Measurements from ENCODE around the gene GRIA1. TPM values are rescaled to one million over a fixed set of nuclear protein-coding genes. Genes with fewer than 3 reads are reported as not detected.

The GRIA1 gene
- total RNA-seq, 4 donors from 2014 or later: 0.27 to 1.9 (median 0.99) TPM

DNA sequence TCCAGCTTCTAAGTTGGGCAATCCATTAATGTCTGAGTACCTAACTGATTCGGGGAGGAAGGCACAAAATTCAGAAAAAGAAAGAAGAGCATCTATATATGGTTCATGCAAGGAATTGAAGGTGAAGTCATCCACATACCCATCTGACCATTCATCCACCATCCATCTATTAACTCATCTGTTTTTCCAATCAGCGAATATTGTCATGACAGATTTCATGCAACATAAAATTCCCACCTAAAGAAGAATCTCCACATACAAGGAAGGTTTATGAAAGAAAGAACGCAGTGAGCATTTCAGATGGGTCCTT is 164.7 kb downstream of the GRIA1 start:
- no peaks in the 10 kb centered on the region for H3K36me3 ChIP-seq
- H3K27ac ChIP-seq: no peak overlapping the region
- no peaks in the 10 kb centered on the region for H3K4me1 ChIP-seq
- no peak overlapping the region for H3K4me3 ChIP-seq
- 73 to 92% methylated on average over 3 of the region's 3 CpGs for WGBS, 2 donors (ENCODE audit: low coverage in 1 of 2)
- TF ChIP-seq POLR2AphosphoS5 (IDR thresholded peaks at IDR 0.05): no peak
- TF ChIP-seq POLR2A (IDR thresholded peaks at IDR 0.05): no peak
- TF ChIP-seq EP300 (IDR thresholded peaks at IDR 0.05): no peak
- TF ChIP-seq, protein P1, sequence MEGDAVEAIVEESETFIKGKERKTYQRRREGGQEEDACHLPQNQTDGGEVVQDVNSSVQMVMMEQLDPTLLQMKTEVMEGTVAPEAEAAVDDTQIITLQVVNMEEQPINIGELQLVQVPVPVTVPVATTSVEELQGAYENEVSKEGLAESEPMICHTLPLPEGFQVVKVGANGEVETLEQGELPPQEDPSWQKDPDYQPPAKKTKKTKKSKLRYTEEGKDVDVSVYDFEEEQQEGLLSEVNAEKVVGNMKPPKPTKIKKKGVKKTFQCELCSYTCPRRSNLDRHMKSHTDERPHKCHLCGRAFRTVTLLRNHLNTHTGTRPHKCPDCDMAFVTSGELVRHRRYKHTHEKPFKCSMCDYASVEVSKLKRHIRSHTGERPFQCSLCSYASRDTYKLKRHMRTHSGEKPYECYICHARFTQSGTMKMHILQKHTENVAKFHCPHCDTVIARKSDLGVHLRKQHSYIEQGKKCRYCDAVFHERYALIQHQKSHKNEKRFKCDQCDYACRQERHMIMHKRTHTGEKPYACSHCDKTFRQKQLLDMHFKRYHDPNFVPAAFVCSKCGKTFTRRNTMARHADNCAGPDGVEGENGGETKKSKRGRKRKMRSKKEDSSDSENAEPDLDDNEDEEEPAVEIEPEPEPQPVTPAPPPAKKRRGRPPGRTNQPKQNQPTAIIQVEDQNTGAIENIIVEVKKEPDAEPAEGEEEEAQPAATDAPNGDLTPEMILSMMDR (IDR thresholded peaks at IDR 0.05): no peak
- no peaks in the 10 kb centered on the region for H3K9me3 ChIP-seq
- H3K27me3 ChIP-seq: no peaks in the 10 kb centered on the region
- no peak for ATAC-seq

DNA sequence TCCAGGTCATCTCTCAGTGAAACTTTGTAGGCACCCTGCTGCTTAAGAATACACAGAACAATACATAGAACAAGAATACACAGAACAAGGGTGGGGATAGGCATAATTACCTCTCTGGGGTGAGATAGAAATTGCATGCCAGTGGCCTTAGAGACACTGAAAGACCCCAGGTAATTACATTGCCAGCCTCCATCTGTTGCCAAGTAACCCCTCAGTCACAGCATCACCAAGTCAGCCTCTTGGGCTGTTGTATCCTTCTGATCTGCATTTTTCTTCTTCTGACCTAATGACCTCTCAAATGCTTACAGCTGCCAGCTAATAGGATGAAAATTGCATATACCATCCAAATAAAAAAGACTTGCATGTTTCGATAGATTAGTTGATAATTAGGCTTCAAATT is 167.7 kb downstream of the GRIA1 start:
- H3K27ac ChIP-seq: no peak overlapping the region
- ATAC-seq: no peak
- TF ChIP-seq POLR2AphosphoS5 (IDR thresholded peaks at IDR 0.05) (no peak), POLR2A (IDR thresholded peaks at IDR 0.05) (no peak), EP300 (IDR thresholded peaks at IDR 0.05) (no peak)
- TF ChIP-seq, protein P1 (IDR thresholded peaks at IDR 0.05): no peak
- H3K4me3 ChIP-seq: no peak overlapping the region
- H3K36me3 ChIP-seq: no peaks in the 10 kb centered on the region
- no peaks in the 10 kb centered on the region for H3K4me1 ChIP-seq
- 71 to 73% methylated on average over 1 of the region's 1 CpG for WGBS, 2 donors (ENCODE audit: low coverage in 1 of 2)
- no peaks in the 10 kb centered on the region for H3K9me3 ChIP-seq
- no peaks in the 10 kb centered on the region for H3K27me3 ChIP-seq

DNA sequence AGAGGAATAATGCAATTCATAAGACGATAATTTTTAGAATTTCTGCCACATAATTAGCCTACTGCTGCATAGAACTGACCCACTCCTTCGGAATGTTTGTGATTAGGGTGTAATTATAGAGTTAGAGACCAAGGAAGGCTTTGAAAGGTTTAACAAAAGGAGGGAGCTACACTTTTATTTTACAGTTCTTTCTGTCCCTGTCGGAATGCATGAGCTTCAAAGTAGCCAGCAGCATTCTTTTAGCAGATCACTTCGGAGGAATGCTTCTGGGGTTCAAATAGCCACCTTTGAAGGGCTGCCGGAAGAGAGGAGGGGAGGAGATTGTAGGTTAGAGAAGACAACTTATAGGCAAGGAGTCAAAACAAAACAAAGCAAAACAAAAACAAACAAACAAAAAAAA is 168.1 kb downstream of the GRIA1 start:
- TF ChIP-seq, protein P1 (IDR thresholded peaks at IDR 0.05): no peak
- no peak for TF ChIP-seq POLR2A (IDR thresholded peaks at IDR 0.05)
- no peak for TF ChIP-seq POLR2AphosphoS5 (IDR thresholded peaks at IDR 0.05)
- TF ChIP-seq EP300 (IDR thresholded peaks at IDR 0.05): no peak
- no peaks in the 10 kb centered on the region for H3K4me1 ChIP-seq
- no peaks in the 10 kb centered on the region for H3K9me3 ChIP-seq
- 50 to 54% methylated on average over 5 of the region's 5 CpGs for WGBS, 2 donors (ENCODE audit: low coverage in 1 of 2)
- ATAC-seq: no peak
- no peak overlapping the region for H3K27ac ChIP-seq
- no peak overlapping the region for H3K4me3 ChIP-seq
- no peaks in the 10 kb centered on the region for H3K27me3 ChIP-seq
- no peaks in the 10 kb centered on the region for H3K36me3 ChIP-seq

GRCh38 chr5:153659039-153659736 is 168.7 kb downstream of the GRIA1 start:
- Histone ChIP-seq H3K27me3 (no peaks in the 10 kb centered on the region), H3K4me3 (no peak overlapping the region), H3K27ac (no peak overlapping the region), H3K4me1 (no peaks in the 10 kb centered on the region), H3K36me3 (no peaks in the 10 kb centered on the region), H3K9me3 (no peaks in the 10 kb centered on the region)
- TF ChIP-seq, protein P1 (IDR thresholded peaks at IDR 0.05): no peak
- TF ChIP-seq EP300 (IDR thresholded peaks at IDR 0.05) (no peak), POLR2A (IDR thresholded peaks at IDR 0.05) (no peak), POLR2AphosphoS5 (IDR thresholded peaks at IDR 0.05) (no peak)
- 90 to 94% methylated on average over 2 of the region's 2 CpGs for WGBS, 2 donors (ENCODE audit: low coverage in 1 of 2)
- ATAC-seq: no peak

DNA sequence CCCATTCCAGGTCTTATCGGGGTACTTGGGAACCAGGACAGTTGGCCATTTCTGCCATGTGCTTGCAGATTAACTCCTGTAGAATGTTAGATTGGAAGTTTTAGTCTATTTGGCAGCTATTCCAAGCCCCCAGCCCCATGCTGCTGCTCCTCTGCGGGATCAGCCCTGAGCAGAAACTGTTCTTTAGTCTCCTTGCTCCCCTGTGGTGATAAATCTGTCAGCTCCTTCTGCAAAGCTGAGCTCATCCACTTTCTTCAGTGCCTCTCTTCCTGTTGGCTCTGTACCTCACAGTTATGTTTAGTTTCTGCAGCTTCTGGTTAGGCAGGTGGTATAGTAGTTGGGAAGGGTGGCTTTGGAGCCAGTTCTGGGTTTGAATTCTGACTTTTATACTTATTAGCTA is 170.4 kb downstream of the GRIA1 start:
- Histone ChIP-seq H3K4me3 (no peak overlapping the region), H3K27ac (no peak overlapping the region), H3K27me3 (no peaks in the 10 kb centered on the region), H3K36me3 (no peaks in the 10 kb centered on the region), H3K4me1 (no peaks in the 10 kb centered on the region), H3K9me3 (peaks cover 0 to 9% (median 0%) of the 10 kb centered on the region in 3 donors)
- 59 to 75% methylated on average over 2 of the region's 2 CpGs for WGBS, 2 donors (ENCODE audit: low coverage in 1 of 2)
- no peak for ATAC-seq
- TF ChIP-seq EP300 (IDR thresholded peaks at IDR 0.05) (no peak), POLR2AphosphoS5 (IDR thresholded peaks at IDR 0.05) (no peak), POLR2A (IDR thresholded peaks at IDR 0.05) (no peak)
- TF ChIP-seq, protein P1 (IDR thresholded peaks at IDR 0.05): no peak

All from gastroesophageal sphincter (tissue), 4 donors.